Measurements from ENCODE around the gene OLA1. TPM values are rescaled to one million over a fixed set of nuclear protein-coding genes. Genes with fewer than 3 reads are reported as not detected.

OLA1 gene
- polyA plus RNA-seq, 1 experiment = 36.7 TPM

GRCh38 chr2:174227748-174228147 lies 20.6 kb downstream of the OLA1 start:
- POLR2A ChIA-PET = no interaction called here

DNA sequence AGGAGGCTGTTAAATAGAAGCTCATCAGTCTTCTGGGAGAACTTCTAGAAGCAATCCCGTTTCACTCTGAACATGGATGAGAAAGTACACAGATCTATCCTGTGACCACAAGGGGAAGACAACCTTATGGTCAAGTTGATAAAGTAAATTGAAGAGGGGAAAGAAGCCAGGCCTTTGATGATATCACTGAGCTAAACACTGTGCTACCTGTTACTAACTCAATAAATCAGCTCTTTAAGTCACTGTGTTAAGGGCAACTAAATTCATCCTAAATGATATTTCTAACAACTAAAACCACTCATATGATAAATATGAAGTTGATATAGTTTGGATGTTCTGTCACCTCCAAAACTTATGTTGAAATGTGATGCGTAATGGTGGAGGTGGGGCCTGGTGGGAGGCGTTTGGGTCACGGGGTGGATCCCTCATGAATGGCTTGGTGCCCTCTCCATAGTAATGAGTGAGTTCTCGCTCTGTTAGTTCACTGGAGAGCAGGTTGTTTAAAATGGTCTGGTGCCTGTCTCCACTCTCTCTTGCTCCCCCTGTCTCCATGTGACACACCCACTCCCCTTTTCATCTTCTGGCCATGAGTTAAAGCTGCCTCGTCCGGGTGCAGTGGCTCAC lies 23.6 kb downstream of the OLA1 start:
- TF ChIP-seq, protein P1, sequence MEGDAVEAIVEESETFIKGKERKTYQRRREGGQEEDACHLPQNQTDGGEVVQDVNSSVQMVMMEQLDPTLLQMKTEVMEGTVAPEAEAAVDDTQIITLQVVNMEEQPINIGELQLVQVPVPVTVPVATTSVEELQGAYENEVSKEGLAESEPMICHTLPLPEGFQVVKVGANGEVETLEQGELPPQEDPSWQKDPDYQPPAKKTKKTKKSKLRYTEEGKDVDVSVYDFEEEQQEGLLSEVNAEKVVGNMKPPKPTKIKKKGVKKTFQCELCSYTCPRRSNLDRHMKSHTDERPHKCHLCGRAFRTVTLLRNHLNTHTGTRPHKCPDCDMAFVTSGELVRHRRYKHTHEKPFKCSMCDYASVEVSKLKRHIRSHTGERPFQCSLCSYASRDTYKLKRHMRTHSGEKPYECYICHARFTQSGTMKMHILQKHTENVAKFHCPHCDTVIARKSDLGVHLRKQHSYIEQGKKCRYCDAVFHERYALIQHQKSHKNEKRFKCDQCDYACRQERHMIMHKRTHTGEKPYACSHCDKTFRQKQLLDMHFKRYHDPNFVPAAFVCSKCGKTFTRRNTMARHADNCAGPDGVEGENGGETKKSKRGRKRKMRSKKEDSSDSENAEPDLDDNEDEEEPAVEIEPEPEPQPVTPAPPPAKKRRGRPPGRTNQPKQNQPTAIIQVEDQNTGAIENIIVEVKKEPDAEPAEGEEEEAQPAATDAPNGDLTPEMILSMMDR (IDR thresholded peaks at IDR 0.05; ENCODE audit: insufficient read depth, low read depth, low read length) = no peak
- DNase-seq (ENCODE audit: low read depth) = no peak
- Histone ChIP-seq H3K4me3 (ENCODE audit: low read depth, low read length) (no peak overlapping the region), H3K27me3 (ENCODE audit: control insufficient read depth, insufficient read depth, low read length) (no peaks in the 10 kb centered on the region), H3K36me3 (ENCODE audit: control insufficient read depth, insufficient read depth, low read length) (peaks cover 3% of the 10 kb centered on the region; the same call in 1 of the 2 replicates)
- ChIA-PET CTCF (interaction anchor here (1.0 kb wide), 1 partner anchor 12 kb away, joined by 3 read pairs; no protein-coding TSS in a partner anchor), POLR2A (interaction anchor here (0.6 kb wide), 1 partner anchor 125 kb away, joined by 3 read pairs; no protein-coding TSS in a partner anchor)

More at GRCh38 chr2:174227748-174228147, 20.6 kb downstream of the OLA1 start:
- Histone ChIP-seq H3K36me3 (ENCODE audit: control insufficient read depth, insufficient read depth, low read length) (peaks cover 3% of the 10 kb centered on the region; the same call in 1 of the 2 replicates), H3K27me3 (ENCODE audit: control insufficient read depth, insufficient read depth, low read length) (no peaks in the 10 kb centered on the region), H3K4me3 (ENCODE audit: low read depth, low read length) (no peak overlapping the region)
- CTCF ChIA-PET = interaction anchor here (1.0 kb wide), 1 partner anchor 9 kb away, joined by 3 read pairs; no protein-coding TSS in a partner anchor
- TF ChIP-seq, protein P1 (IDR thresholded peaks at IDR 0.05; ENCODE audit: insufficient read depth, low read depth, low read length) = no peak
- DNase-seq (ENCODE audit: low read depth) = no peak

GRCh38 chr2:174224125-174224524 lies 24.2 kb downstream of the OLA1 start:
- ChIA-PET CTCF (interaction anchor here (1.0 kb wide), 1 partner anchor 12 kb away, joined by 3 read pairs; no protein-coding TSS in a partner anchor), POLR2A (interaction anchor here (0.6 kb wide), 1 partner anchor 126 kb away, joined by 3 read pairs; no protein-coding TSS in a partner anchor)
- DNase-seq (ENCODE audit: low read depth) = no peak
- TF ChIP-seq, protein P1 (IDR thresholded peaks at IDR 0.05; ENCODE audit: insufficient read depth, low read depth, low read length) = no peak
- Histone ChIP-seq H3K4me3 (ENCODE audit: low read depth, low read length) (no peak overlapping the region), H3K27me3 (ENCODE audit: control insufficient read depth, insufficient read depth, low read length) (no peaks in the 10 kb centered on the region), H3K36me3 (ENCODE audit: control insufficient read depth, insufficient read depth, low read length) (peaks cover 3% of the 10 kb centered on the region; the same call in 1 of the 2 replicates)

DNA sequence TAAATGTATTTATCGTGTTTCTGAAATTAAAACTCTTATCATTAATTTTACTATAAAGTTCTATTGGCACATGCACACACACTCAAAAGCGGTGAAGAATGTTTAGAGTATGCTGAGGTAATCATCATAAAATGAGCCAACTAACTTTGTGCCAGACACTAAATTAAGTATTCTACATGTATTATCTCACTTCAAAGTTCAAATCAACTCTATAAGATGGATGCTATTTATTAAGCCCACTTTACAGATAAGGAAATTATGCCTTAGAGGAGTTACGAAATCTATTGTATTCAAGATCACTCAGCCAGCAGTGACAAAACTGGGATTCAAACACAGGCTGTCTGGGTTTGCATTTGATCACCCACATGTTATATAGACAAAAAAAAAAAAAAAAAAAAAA lies 24.9 kb downstream of the OLA1 start:
- DNase-seq (ENCODE audit: low read depth) = no peak
- Histone ChIP-seq H3K27me3 (ENCODE audit: control insufficient read depth, insufficient read depth, low read length) (no peaks in the 10 kb centered on the region), H3K4me3 (ENCODE audit: low read depth, low read length) (no peak overlapping the region), H3K36me3 (ENCODE audit: control insufficient read depth, insufficient read depth, low read length) (0 out of 2 replicates have a peak, but pooled peaks cover 1% of the 10 kb centered on the region)
- ChIA-PET POLR2A (no interaction called here), CTCF (no interaction called here)
- TF ChIP-seq, protein P1 (IDR thresholded peaks at IDR 0.05; ENCODE audit: insufficient read depth, low read depth, low read length) = no peak

DNA sequence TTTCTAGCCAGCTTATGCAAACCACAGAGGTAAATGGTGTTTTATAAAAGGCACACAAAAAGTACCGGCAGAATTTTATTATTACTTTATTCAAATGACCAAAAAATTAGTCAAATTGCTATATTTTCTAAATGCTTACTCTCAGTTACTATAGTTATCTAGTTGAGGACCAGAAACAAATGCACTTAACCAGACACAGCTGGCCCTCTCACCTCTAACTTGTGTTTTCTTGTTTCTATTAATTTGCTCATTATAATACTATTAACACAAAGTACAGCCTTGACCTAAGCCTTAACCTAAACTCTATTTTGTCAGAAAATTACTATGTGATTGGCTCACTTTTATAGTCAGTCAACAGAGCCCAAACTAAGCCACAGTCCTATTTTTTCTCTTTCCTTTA lies 26.2 kb downstream of the OLA1 start:
- Histone ChIP-seq H3K27me3 (ENCODE audit: control insufficient read depth, insufficient read depth, low read length) (no peaks in the 10 kb centered on the region), H3K4me3 (ENCODE audit: low read depth, low read length) (no peak overlapping the region), H3K36me3 (ENCODE audit: control insufficient read depth, insufficient read depth, low read length) (0 out of 2 replicates have a peak, but pooled peaks cover 1% of the 10 kb centered on the region)
- CTCF ChIA-PET = no interaction called here
- no peak for DNase-seq (ENCODE audit: low read depth)
- TF ChIP-seq, protein P1 (IDR thresholded peaks at IDR 0.05; ENCODE audit: insufficient read depth, low read depth, low read length) = no peak
- POLR2A ChIA-PET = no interaction called here

All from BJ (cell line).